GM12874 (cell line): ENCODE data around the gene SLC19A3.

ENCODE experiments used
- TF ChIP-seq, protein P1 (sequence below): IDR thresholded peaks from 2 replicates; pipeline ENCODE4 v1.5.1; 2011; ENCODE audit warnings: low read depth, mild to moderate bottlenecking, control low read depth, low read length, moderate library complexity; ENCODE audit not compliant: insufficient read depth

Gene SLC19A3

DNA sequence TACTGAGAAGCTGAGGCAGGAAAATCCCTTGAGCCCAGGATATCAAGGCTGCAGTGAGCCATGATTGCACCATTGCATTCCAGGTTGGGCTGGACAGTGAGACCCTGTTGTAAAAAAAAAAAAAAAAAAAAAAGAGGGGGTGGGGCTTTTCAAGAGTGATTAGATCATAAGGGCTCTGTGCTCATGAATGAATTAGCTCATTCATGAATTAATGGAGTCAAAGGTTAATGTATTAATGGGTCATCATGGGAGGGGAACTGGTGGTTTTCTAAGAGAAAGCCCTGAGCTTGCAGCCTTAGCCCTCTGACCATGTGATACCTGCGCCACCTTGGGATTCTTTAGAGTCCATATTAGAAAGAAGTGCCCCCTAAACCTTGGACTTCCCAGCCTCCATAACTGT lies 4.5 kb downstream of the SLC19A3 start:
- TF ChIP-seq, protein P1, sequence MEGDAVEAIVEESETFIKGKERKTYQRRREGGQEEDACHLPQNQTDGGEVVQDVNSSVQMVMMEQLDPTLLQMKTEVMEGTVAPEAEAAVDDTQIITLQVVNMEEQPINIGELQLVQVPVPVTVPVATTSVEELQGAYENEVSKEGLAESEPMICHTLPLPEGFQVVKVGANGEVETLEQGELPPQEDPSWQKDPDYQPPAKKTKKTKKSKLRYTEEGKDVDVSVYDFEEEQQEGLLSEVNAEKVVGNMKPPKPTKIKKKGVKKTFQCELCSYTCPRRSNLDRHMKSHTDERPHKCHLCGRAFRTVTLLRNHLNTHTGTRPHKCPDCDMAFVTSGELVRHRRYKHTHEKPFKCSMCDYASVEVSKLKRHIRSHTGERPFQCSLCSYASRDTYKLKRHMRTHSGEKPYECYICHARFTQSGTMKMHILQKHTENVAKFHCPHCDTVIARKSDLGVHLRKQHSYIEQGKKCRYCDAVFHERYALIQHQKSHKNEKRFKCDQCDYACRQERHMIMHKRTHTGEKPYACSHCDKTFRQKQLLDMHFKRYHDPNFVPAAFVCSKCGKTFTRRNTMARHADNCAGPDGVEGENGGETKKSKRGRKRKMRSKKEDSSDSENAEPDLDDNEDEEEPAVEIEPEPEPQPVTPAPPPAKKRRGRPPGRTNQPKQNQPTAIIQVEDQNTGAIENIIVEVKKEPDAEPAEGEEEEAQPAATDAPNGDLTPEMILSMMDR, result no peak

DNA sequence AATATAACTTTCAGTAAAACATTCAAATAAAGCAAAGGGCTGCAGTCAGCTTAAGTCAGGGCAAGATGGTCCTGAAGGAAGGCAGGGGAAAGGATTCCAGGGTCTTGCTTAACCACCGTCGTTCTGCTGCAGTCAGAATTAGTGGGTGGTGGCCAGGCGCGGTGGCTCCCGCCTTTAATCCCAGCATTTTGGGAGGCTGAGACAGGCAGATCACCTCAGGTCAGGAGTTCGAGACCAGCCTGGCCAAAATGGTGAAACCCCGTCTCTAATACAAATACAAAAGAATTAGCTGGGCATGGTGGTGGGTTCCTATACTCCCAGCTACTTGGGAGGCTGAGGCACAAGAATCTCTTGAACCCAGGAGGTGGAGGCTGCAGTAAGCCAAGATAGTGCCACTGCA lies 6.8 kb downstream of the SLC19A3 start:
- TF ChIP-seq, protein P1, result no peak

DNA sequence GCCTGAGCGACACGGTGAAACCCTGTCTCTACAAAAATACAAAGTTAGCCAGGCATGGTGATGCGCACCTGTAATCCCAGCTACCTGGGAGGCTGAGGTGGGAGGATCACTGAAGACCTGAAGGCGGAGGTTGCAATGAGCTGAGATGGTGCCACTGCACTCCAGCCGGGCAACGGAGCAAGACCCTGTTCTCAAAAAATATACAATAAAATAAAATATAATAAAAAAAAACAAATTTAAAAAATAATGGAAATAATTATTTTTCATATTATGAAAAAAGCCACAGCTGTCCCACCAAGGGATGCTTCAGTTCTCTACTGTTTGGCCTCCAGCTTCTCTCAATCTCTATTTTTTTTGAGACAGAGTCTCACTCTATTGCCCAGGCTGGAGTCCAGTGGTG lies 10.4 kb downstream of the SLC19A3 start:
- TF ChIP-seq, protein P1, result no peak

DNA sequence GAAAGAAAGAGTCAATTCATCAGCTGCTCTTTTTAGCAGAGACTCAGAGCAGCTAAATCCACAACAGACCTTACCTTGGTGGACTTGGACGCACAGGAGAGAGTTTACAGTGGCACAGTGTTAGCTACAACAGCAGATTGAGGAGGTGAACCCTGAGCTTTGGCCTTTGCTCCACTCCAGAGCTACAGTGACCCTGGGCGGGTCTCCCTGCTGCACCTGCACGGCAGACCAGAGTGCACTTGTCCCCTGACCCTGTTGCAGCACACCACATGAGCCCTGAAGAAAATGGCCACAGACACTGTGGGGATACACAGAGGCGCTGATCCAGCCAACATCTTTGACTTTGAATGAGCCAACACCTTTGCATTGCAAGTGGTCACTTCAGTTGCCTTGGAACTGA lies 11.0 kb downstream of the SLC19A3 start:
- TF ChIP-seq, protein P1, result no peak

DNA sequence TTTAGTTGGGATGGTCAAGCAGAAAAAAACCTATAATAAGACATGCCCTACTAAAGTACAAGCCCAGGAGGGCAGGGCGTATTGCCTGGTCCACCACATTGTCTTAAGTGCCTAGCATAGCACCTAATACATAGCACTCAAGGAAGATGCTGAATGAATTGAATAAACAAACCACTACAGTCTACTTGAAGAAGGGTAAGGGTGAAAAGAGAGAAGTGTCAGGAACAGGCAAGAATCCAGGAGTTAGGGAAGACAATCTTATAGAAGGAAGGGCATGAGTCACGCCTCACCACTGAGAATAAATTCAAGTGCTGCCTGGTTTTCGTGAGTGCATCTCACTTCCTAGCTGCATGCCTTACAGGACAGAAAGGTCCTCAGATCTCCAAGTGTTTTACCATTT lies 13.9 kb downstream of the SLC19A3 start:
- TF ChIP-seq, protein P1, result no peak

DNA sequence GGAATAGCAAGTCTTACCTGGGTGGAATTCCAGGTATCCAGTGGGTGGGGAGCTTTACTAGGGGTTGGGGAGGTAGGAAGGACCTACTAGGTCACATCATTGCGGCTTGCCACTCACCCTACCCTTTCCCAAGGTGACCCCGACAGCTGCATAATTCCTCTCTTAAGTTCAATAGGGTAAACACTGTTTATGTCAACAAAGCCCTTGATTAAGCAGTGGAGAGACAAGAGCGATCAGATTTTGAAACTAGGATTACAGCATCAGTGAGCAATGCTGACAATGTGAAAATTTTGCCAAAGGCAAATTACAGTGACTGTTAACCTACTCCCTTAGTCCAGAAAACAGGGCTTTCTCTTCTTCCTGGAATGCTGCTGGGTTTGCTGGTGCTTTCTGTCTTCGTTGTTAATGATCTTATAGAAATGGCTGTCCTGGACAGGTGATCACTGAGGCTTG lies 14.5 kb downstream of the SLC19A3 start:
- TF ChIP-seq, protein P1, result no peak

DNA sequence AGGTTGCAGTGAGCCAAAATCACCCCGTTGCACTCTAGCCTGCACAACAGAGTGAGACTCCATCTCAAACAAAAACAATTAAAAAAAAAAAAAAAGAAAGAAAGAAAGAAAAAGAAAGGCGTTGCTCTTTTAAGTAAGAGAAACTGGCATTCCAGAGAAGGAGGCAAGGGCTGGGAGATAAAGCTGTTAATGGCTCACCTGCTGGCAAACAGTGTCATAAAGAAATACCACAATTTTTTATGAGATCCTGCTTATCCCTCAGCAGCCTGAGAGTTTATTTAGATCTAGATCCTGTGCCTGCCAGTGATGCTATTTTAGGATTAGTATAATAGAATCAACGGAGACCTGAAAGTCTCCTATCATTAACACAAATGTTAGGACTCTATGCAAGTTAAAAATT lies 16.3 kb downstream of the SLC19A3 start:
- TF ChIP-seq, protein P1, result no peak
